Neural progenitor cell (in vitro differentiated cells): ENCODE measurements around the gene VWF. TPM values are rescaled to one million over a fixed set of nuclear protein-coding genes. Genes with fewer than 3 reads are reported as not detected.

Source experiments
- DNase-seq: peaks from one replicate; pipeline ENCODE4 v3.0.0-alpha.2; 2016; ENCODE audit warnings: low spot score
- H2AFZ ChIP-seq: fragments of 200-600 bp; sonication (generic); replicated peaks from 2 replicates; pipeline ENCODE4 v1.6.1; 2016; ENCODE audit warnings: antibody characterized with exemption
- H3F3A ChIP-seq: fragments of 200-600 bp; sonication (generic); 2 replicates; pipeline ENCODE4 v1.6.1; 2016; ENCODE audit warnings: antibody characterized with exemption, low read depth
- H3K27ac ChIP-seq: fragments of 200-600 bp; sonication (generic); 2 replicates; pipeline ENCODE4 v1.5.1; 2016; ENCODE audit warnings: mild to moderate bottlenecking
- H3K27me3 ChIP-seq: fragments of 200-600 bp; sonication (generic); 2 replicates; pipeline ENCODE4 v1.6.1; 2016; ENCODE audit warnings: mild to moderate bottlenecking, moderate library complexity
- H3K36me3 ChIP-seq: fragments of 200-600 bp; sonication (generic); 2 replicates; pipeline ENCODE4 v1.5.1; 2016
- H3K4me1 ChIP-seq: fragments of 200-600 bp; sonication (generic); 2 replicates; pipeline ENCODE4 v1.6.1; 2016; ENCODE audit warnings: mixed run types
- H3K4me2 ChIP-seq: fragments of 200-600 bp; sonication (generic); 2 replicates; pipeline ENCODE4 v1.6.1; 2016
- H3K4me3 ChIP-seq: fragments of 200-600 bp; sonication (generic); 2 replicates; pipeline ENCODE4 v1.5.1; 2016
- H3K79me2 ChIP-seq: fragments of 200-600 bp; sonication (generic); 2 replicates; pipeline ENCODE4 v1.6.1; 2016; ENCODE audit warnings: low read depth
- H3K9ac ChIP-seq: fragments of 200-600 bp; sonication (generic); 2 replicates; pipeline ENCODE4 v1.6.1; 2016
- H3K9me3 ChIP-seq: fragments of 200-600 bp; sonication (generic); 2 replicates; pipeline ENCODE4 v1.5.1; 2016; ENCODE audit warnings: low read depth
- H4K20me1 ChIP-seq: fragments of 200-600 bp; sonication (generic); 2 replicates; pipeline ENCODE4 v1.6.1; 2016; ENCODE audit warnings: low read depth
- H3K27ac Mint-ChIP-seq: 3 replicates; pipeline ENCODE4 v1.8.0; 2021; ENCODE audit warnings: mixed read lengths
- H3K27me3 Mint-ChIP-seq: 2 replicates; pipeline ENCODE4 v1.8.0; 2022; ENCODE audit warnings: low read depth, mild to moderate bottlenecking, inconsistent platforms, moderate library complexity, mixed read lengths; ENCODE audit not compliant: insufficient read depth
- H3K36me3 Mint-ChIP-seq: 3 replicates; pipeline ENCODE4 v1.8.0; 2021; ENCODE audit warnings: mixed read lengths
- H3K4me1 Mint-ChIP-seq: 3 replicates; pipeline ENCODE4 v1.8.0; 2021; ENCODE audit warnings: mixed read lengths
- H3K4me3 Mint-ChIP-seq: 3 replicates; pipeline ENCODE4 v1.8.0; 2021; ENCODE audit warnings: mild to moderate bottlenecking, moderate library complexity, mixed read lengths
- H3K9me3 Mint-ChIP-seq: 3 replicates; pipeline ENCODE4 v1.8.0; 2020; ENCODE audit warnings: mixed read lengths
- EZH2 ChIP-seq: fragments of 200-600 bp; sonication (generic); IDR thresholded peaks from 2 replicates; pipeline ENCODE4 v1.6.1; 2017; ENCODE audit warnings: antibody characterized with exemption, mild to moderate bottlenecking, moderate library complexity
- EZH2phosphoT487 ChIP-seq: fragments of 200-600 bp; sonication (generic); IDR thresholded peaks from 2 replicates; pipeline ENCODE4 v1.6.1; 2017; ENCODE audit warnings: antibody characterized with exemption
- total RNA-seq: library from RNA; depleted of rRNA; stranded (reverse); fragments of >200 nt; gene quantifications from 2 replicates; pipeline ENCODE4 v1.2.3, GENCODE V29; 2015; ENCODE audit warnings: low replicate concordance
- TF ChIP-seq, protein P1 (sequence below): fragments of 200-600 bp; sonication (generic); IDR thresholded peaks from 2 replicates; pipeline ENCODE4 v1.5.1; 2017; ENCODE audit warnings: antibody characterized with exemption, mild to moderate bottlenecking

Gene VWF
- total RNA-seq, 1 donor from 2014 or later = 8.0 TPM

DNA sequence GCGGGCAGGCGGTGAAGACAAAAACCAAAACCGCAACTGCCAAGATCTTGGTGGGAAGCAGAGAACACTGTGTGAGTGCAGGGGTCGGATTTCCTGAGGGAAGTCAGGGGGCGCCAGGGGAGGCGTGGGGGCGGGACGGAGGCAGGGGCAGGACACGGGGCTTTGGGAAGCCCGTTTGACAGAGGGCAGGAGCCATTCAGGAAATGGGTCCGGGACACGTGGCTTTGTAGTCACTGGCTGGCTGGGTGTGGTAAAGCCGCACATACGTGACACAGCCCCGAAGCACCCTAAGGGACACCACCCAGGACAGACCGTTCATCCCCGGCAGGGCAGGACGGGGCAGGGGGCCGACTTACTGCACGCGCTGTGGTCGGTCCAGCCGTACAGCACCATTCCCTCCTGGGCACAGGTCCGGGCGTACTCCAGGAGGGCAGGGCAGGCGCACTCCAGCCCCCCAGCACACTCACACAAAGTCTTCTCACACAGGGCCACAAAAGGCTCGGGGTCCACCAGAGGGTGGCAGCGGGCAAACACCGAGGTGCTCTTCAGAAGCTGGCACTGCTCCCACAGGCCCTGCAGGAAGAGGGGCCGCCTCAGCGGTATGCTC lies 49.4 kb downstream of the VWF start:
- Histone ChIP-seq H3K27ac (no peak overlapping the region), H4K20me1 (no peaks in the 10 kb centered on the region), H3K4me1 (peaks cover 9% of the 10 kb centered on the region), H3K9me3 (no peaks in the 10 kb centered on the region), H2AFZ (no peak overlapping the region), H3F3A (no peaks in the 10 kb centered on the region), H3K79me2 (no peaks in the 10 kb centered on the region), H3K9ac (no peak overlapping the region), H3K4me2 (peak overlapping the region; percentile 46), H3K4me3 (no peak overlapping the region), H3K27me3 (no peaks in the 10 kb centered on the region), H3K36me3 (no peaks in the 10 kb centered on the region)
- Mint-ChIP-seq H3K27ac (peak overlapping the region; percentile 89), H3K36me3 (no peaks in the 10 kb centered on the region), H3K27me3 (peaks cover 21% of the 10 kb centered on the region), H3K9me3 (no peaks in the 10 kb centered on the region), H3K4me1 (peaks cover 42% of the 10 kb centered on the region), H3K4me3 (no peak overlapping the region)
- TF ChIP-seq EZH2phosphoT487 (no peak), EZH2 (no peak)
- peak; percentile 51 for DNase-seq

DNA sequence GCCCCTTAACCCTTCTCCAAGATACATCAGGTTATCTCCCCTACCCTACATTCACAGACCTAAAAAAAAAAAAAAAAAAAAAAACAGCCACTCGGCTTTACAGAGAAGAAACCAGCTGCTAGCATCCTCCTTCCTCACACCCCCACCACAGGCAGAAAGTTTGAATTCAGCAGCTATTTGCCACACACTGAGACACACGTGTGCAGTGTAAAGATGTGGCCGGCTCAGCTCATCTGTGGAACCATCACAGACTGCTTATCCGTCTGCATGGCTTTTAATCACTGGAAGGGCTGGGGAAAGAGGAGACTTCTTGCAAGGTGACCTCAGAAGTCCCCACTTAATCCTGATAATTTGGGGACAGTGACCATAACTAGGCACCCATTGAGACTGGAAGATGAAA lies 50.0 kb downstream of the VWF start:
- no peaks in the 10 kb centered on the region for H3K79me2 ChIP-seq
- H3K4me3 ChIP-seq = no peak overlapping the region
- no peaks in the 10 kb centered on the region for H3K9me3 ChIP-seq
- no peak overlapping the region for H2AFZ ChIP-seq
- no peaks in the 10 kb centered on the region for H3F3A ChIP-seq
- no peak for TF ChIP-seq EZH2
- Mint-ChIP-seq H3K36me3 (no peaks in the 10 kb centered on the region), H3K4me3 (no peak overlapping the region), H3K9me3 (no peaks in the 10 kb centered on the region), H3K27ac (peak overlapping the region; percentile 89), H3K4me1 (peaks cover 42% of the 10 kb centered on the region), H3K27me3 (peaks cover 21% of the 10 kb centered on the region)
- no peak overlapping the region for H3K27ac ChIP-seq
- H3K9ac ChIP-seq = no peak overlapping the region
- H3K4me1 ChIP-seq = peaks cover 9% of the 10 kb centered on the region
- H3K27me3 ChIP-seq = no peaks in the 10 kb centered on the region
- H4K20me1 ChIP-seq = no peaks in the 10 kb centered on the region
- peak overlapping the region; percentile 46 for H3K4me2 ChIP-seq
- H3K36me3 ChIP-seq = no peaks in the 10 kb centered on the region
- DNase-seq = no peak

DNA sequence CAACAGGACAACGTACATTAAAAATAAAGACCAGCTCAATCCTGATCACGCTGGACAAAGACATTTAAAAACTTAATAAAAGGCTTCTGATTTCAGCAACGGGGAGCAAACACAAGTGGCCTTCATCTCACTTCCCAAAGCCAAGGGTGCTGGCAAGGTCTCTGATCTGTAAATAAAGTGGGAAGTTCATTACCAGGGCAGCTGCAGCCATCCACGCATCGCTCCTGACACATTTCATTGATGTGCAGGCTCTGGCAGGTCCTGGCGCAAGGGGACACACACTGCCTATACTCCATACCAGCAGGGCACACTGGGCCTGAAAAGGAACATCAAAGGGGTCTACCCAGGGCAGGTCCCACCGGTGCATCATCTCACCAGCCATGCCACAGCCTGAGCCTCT lies 51.0 kb downstream of the VWF start:
- Histone ChIP-seq H3K79me2 (no peaks in the 10 kb centered on the region), H3K36me3 (no peaks in the 10 kb centered on the region), H2AFZ (no peak overlapping the region), H3F3A (no peaks in the 10 kb centered on the region), H3K4me1 (peaks cover 9% of the 10 kb centered on the region), H3K9ac (no peak overlapping the region), H4K20me1 (no peaks in the 10 kb centered on the region), H3K4me3 (no peak overlapping the region), H3K27me3 (no peaks in the 10 kb centered on the region), H3K27ac (no peak overlapping the region), H3K4me2 (no peak overlapping the region), H3K9me3 (no peaks in the 10 kb centered on the region)
- no peaks in the 10 kb centered on the region for H3K9me3 Mint-ChIP-seq
- DNase-seq = no peak
- H3K27ac Mint-ChIP-seq = no peak overlapping the region
- TF ChIP-seq EZH2 (no peak), EZH2phosphoT487 (no peak)
- TF ChIP-seq, protein P1, sequence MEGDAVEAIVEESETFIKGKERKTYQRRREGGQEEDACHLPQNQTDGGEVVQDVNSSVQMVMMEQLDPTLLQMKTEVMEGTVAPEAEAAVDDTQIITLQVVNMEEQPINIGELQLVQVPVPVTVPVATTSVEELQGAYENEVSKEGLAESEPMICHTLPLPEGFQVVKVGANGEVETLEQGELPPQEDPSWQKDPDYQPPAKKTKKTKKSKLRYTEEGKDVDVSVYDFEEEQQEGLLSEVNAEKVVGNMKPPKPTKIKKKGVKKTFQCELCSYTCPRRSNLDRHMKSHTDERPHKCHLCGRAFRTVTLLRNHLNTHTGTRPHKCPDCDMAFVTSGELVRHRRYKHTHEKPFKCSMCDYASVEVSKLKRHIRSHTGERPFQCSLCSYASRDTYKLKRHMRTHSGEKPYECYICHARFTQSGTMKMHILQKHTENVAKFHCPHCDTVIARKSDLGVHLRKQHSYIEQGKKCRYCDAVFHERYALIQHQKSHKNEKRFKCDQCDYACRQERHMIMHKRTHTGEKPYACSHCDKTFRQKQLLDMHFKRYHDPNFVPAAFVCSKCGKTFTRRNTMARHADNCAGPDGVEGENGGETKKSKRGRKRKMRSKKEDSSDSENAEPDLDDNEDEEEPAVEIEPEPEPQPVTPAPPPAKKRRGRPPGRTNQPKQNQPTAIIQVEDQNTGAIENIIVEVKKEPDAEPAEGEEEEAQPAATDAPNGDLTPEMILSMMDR = no peak
- peaks cover 40% of the 10 kb centered on the region for H3K4me1 Mint-ChIP-seq
- H3K36me3 Mint-ChIP-seq = no peaks in the 10 kb centered on the region
- H3K27me3 Mint-ChIP-seq = peaks cover 16% of the 10 kb centered on the region
- H3K4me3 Mint-ChIP-seq = no peak overlapping the region

DNA sequence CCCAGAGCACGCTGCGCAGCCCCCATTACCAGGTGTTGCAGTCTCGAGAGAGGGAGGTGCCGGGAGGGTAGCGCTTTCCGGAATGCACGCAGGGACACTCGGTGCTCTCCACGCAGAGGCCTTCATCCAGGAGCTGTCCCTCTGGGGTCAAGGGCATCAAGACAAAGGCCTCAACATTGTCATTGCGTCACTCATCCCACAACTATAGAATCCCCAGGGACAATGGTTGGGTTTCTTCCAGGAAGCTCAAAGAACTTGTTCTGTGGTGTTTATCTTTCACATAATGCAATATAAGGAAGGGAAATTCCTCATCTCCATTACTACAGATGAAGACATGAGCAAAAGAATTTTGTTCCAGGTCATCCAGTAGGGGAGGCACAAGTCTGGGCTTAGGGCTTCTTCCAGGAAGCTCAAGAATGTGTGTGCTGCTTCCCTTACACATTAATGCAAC lies 52.1 kb downstream of the VWF start:
- no peak overlapping the region for H3K4me3 Mint-ChIP-seq
- peaks cover 38% of the 10 kb centered on the region for H3K4me1 Mint-ChIP-seq
- Histone ChIP-seq H3K79me2 (no peaks in the 10 kb centered on the region), H2AFZ (no peak overlapping the region), H3F3A (no peaks in the 10 kb centered on the region), H3K9ac (no peak overlapping the region), H3K4me1 (peaks cover 9% of the 10 kb centered on the region), H3K36me3 (no peaks in the 10 kb centered on the region), H3K4me2 (no peak overlapping the region), H4K20me1 (no peaks in the 10 kb centered on the region), H3K9me3 (no peaks in the 10 kb centered on the region), H3K27ac (no peak overlapping the region), H3K27me3 (no peaks in the 10 kb centered on the region), H3K4me3 (no peak overlapping the region)
- no peaks in the 10 kb centered on the region for H3K9me3 Mint-ChIP-seq
- no peaks in the 10 kb centered on the region for H3K36me3 Mint-ChIP-seq
- TF ChIP-seq, protein P1 = no peak
- TF ChIP-seq EZH2 (no peak), EZH2phosphoT487 (no peak)
- peaks cover 21% of the 10 kb centered on the region for H3K27me3 Mint-ChIP-seq
- peak overlapping the region; percentile 43 for H3K27ac Mint-ChIP-seq
- DNase-seq = no peak
